GM20431 (cell line): ENCODE measurements around the gene ADORA2B.
"Not testable (repeated sequence)": the region's sequence is repeated elsewhere in the genome, so short reads cannot be mapped to it uniquely, and the experiment has no call there.

ENCODE experiments used
- in situ Hi-C: fragments of 300-500 bp; cut with MseI, MboI; formaldehyde crosslinking; loops from one replicate; pipeline ENCODE4 v1.15.0; 2020; ENCODE audit warnings: low sequenced_read_pairs; ENCODE audit not compliant: unreplicated experiment

Gene ADORA2B

DNA sequence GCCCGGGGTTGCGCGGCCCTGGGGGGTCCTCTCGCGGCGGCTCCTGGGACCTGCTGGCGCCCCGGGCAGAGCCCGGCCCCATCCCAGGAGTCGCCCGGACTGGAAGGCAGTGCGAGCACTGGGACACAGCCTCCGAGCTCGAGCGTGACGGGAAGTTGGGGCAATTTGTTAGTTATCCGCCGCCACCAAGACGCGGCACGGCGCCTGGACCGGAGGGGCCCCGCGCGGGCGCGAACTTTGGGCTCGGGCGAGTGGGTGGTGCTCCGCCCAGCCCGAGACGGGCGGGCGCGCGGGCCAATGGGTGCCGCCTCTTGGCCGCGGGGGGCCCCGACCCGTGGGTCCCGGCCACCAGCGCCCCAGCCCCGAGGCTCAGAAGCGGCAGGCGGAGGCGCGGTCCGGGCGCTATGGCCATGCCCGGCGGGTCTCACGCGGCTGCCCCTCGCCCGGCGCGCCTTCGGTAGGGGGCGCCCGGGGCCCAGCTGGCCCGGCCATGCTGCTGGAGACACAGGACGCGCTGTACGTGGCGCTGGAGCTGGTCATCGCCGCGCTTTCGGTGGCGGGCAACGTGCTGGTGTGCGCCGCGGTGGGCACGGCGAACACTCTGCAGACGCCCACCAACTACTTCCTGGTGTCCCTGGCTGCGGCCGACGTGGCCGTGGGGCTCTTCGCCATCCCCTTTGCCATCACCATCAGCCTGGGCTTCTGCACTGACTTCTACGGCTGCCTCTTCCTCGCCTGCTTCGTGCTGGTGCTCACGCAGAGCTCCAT is at the start of gene ADORA2B:
Gene ADORA2B, plus strand, starts transcription at position 372 of the 768 bp plus-strand sequence. Its CDS starts 119 bp downstream, at position 491.
- in situ Hi-C loops: no loop called here

DNA sequence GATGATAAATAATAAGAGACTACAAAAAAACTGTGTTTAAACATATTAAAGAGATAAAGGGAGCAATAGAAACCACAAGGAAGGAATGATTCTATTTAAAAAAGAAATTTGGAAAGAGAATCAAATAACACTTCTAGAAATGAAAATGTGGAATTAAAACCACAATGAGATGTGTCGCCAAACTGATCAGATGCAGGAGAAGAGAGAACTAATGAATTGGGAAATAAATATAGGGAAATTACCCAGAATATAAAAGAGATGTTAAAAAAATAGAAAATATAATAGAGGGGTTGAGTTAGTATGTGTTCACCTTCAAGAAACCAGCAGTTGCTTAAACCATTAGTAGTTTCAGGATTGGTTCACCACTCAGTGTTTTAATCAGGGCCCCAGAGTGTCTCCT is 48.7 kb upstream of the ADORA2B start:
- in situ Hi-C loops: no loop called here

DNA sequence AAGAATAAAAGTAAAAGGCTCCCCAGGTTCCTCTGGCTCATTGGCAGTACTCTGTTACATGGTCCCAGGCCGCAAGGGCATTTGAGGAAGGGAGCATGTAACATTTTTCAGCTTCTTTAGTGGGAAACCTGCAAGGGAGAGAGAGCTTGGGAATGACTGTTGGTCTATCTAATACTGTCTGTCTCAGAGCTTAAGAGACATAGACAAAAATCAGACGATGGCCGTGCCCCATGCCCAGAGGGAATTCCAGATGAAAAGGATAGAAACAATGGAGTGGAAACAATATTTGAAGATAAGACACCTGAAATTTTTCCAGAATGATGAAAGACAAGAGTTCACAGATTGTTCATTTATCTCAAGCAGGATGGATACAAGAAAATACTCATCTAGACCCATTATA is 48.1 kb upstream of the ADORA2B start:
- in situ Hi-C loops: no loop called here

DNA sequence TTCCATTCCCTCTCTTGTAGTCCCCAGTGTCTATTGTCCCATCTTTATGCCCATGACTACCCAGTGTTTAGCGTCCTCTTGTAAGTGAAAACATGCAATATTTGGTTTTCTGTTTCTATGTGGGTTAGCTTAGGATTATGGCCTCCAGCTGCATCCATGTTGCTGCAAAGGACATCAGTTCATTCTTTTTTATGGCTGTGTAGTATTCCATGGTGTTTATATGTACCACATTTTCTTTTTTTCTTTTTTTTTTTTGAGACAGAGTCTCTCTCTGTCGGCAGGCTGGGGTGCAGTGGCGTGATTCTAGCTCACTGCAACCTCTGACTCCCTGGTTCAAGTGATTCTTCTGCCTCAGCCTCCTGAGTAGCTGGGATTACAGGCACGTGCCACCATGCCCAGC is 45.3 kb upstream of the ADORA2B start:
- in situ Hi-C loops: not testable (repeated sequence)

DNA sequence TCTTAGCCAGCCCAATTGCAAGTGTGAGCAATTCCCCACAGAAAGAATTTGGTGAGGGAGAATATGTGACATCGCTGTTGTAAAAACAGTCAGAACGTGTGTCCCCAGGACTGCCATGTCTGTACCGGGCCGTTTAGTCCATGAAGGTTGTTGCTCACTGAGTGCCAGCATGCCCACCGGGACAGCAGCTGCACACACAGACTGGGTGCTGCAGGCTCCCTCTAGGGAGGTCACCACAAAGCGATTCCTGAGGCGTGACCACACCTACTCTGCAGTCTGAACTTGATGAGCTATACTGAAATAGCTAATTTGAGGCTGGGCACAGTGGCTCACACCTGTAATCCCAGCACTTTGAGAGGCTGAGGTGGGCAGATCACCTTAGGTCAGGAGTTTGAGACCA is 44.1 kb upstream of the ADORA2B start:
- in situ Hi-C loops: no loop called here

DNA sequence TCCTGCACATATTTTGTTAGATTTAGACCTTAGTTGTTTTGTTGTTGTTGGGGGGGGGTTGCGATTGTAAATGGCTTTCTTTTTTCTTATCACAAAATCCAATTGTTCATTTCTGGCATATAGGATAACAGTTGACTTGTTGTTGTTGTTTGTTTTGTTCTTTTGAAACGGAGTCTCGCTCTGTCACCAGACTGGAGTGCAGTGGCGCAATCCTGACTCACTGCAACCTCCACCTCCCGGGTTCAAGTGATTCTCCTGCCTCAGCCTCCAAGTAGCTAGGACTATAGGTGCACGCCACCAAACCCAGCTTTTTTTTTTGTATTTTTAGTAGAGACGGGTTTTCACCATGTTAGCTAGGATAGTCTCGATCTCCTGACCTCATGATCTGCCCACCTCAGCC is 39.7 kb upstream of the ADORA2B start:
- in situ Hi-C loops: not testable (repeated sequence)

DNA sequence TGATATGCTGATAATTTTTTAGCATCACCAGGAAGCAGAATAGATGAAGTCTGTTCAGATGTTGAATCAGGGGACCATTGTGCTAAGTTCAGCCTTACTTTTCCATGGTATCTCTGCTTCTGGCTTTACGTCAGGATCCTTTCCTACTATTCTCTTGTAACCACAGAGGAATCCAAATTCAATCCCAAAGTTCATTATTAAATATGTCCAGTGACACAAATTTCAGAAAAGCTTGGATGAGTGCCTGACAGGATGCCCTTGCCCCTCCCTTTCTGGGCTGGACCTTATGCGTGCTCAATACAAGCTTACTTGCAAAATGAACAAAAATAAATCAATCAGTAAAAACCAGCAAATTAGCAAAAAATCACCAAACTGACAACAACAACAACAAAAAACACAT is 37.6 kb upstream of the ADORA2B start:
- in situ Hi-C loops: no loop called here

DNA sequence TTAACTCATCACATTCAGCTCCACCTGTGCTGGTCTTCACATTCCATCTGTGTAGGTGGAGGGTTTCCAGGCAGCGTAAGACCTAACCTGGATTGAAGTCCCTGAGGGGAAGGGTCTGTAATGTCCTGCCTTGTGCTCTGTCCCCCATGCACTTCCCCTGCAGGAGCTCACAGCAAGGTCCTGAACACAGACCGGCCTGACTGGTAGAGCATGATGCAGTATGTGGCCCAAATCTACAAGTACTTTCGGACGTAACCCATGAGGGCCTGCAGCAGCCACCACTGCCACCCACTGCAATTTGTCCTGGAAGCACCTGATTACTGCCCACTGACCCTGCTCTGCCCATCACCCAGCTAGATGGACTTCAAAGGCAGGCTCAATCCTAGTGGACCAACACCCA is 36.6 kb upstream of the ADORA2B start:
- in situ Hi-C loops: no loop called here

DNA sequence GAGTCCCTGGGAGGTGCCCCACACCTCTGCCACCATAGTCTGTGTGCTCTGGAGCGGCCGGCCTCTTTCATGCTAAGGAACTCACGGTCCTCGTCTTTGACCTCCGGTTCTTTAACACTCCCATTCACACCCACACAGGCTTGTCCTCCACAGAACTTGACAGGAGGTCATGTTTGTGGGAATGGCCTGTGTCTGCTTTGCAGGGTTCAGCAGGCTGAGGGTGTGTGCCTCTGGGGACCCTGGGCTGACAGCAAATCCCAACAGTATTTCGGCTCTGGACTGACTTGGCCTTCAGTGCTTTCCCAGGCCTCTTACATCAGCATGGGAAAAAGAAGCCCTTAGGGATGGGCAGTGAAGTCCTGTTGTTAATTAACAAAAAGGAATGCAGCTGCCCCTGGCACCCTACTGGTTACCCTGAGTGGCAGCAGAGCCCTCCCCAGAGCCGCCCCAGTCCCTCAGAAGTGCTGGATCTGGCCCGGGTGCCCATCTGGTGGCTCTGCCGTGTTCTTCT is 35.4 kb upstream of the ADORA2B start:
- in situ Hi-C loops: no loop called here

DNA sequence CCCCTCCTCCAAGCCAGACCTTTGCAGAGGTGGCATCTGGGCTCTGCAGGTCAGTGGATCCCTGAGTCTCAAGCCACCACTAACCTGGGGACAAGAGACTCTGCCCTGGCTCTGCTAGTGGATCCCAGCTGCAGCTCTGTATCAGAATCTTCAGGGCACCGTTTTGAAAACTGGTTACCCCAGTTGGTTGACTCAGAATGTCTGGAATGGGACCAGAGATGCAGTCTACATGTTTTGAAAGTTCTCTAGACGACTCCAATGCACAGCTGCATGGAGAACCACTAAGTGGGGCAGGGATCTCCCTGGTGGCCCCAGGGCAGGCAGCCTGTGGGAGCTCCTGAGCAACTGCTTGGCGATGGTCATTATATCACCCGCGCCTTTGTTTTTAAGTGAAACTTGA is 34.1 kb upstream of the ADORA2B start:
- in situ Hi-C loops: no loop called here

DNA sequence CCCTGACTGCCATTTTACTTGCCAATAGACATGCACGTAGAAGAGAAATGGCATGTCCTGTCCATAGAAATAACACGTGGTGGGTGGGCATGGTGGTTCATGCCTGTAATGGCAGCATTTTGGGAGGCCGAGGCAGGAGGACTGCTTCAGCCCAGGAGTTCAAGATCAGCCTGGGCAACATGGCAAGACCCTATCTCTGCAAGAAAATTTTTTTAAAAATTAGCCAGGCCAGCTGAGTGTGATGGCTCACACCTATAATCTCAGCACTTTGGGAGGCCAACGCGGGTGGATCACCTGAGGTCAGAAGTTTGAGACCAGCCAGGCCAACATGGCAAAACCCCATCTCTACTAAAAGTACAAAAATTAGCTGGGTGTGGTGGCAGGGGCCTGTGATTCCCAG is 33.2 kb upstream of the ADORA2B start:
- in situ Hi-C loops: not testable (repeated sequence)

DNA sequence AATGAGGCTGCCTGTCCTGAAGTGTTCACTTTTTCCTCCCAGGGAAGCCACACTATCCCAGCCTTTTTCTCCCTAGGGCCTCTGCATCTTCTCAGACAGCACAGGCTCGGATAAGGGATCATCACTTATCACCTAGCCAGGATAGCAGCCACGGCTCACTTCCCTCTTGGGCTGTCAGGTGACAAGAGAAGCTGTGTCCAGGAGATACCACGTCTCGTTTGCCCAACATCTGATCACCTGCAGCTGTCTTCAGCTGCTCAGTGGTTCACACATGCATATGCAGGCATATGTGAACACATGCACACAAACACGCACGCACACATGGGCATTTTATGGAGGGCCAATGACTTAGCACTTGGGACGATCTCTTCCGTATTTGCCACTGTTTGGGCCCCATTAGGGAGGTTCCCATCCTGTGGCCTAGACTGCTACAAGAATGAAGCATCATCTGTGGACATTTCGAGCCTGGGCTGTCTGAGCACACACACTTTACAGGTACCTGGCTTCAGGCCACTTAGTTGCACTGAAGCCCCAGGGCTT is 32.4 kb upstream of the ADORA2B start:
- in situ Hi-C loops: no loop called here

DNA sequence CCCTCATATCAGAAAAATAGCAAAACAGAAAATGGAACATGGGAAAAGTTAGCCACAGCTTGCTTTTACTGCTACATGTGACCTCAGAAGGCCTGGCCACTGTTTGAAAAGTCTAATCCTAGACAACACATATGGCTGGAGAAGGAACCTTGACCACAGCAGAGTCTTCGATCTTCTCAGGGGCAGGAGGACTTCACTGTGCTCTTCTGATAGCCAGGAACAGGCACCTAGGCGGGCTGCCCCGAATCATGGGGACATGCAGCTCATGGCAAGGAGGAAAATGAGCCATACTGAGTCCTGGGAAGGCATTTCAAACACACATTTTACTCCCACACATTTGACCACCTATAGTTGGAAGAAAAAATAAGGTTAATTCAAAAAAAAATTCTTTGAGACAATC is 31.1 kb upstream of the ADORA2B start:
- in situ Hi-C loops: no loop called here

DNA sequence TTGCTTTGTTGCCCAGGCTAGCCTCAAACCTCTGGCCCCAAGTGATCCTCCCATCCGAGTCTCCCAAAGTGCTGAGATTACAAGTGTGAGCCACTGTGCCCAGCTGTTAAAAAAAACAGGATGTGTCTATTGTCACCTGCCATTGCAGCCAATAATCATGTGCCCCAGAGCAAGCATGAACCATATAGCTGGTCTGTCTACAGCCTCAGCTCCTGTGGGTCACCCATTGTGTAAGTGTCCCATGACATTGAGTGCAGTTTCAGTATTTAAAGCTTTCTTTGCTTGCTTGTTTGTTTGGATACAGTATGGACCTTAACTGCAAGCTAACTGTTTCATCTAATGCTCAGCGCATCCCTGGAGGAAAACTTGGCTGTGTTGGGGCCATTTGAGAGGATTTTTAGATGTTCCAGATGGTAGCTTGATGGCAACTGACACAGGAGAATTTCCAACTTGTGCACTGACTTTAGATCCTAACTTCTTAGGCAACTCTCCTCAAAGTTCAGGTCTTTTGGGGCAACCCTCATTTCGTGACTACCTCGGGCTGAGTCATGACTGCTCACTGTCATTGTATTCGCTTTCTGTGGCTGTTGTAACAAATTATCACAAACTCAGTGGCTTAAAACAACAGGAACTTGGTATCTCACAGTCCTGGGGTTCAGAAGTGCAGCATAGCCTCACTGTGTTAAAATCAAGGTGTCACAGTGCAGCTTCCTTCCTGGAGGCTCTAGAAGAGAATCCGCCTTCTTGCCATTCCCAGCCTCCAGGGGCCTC is 30.3 kb upstream of the ADORA2B start:
- in situ Hi-C loops: no loop called here

DNA sequence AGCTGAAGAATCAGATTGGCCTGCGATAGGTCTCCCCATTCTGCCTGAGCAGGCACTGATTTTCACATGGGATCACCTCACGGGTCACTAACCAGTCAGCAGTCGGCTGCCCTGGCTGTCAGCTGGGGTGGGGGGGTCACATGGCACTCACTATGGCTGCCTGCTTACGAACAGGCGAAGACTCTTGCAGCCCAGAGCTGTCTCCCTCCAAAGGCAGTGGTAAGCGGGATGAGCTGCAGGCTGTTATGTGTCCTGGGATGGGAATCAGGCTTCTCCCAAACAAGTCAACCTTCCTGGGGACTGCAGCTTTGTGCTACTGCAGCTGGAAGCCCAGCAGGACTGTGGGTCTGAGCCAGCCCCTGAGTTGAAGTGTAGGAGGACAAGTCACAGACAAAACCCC is 29.0 kb upstream of the ADORA2B start:
- in situ Hi-C loops: no loop called here

DNA sequence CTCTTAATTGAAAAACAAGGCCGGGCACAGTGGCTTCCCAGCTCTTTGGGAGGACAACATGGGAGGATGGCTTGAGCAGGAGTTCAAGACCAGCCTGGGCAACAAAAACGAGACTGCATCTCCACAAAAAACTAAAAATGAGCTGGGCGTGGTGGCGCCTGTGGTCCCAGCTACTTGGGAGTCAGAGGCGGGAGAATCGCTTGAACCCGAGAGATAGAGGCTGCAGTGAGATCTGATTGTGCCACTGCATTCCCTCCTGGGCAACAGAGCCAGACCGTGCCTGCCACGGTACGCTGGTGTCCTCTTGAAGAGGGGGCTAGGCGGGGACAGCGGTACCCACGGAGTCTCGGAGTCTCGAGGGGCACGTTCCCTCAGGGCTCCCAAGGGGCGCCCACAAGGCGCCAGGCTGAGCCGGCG is 27.9 kb upstream of the ADORA2B start:
- in situ Hi-C loops: no loop called here

DNA sequence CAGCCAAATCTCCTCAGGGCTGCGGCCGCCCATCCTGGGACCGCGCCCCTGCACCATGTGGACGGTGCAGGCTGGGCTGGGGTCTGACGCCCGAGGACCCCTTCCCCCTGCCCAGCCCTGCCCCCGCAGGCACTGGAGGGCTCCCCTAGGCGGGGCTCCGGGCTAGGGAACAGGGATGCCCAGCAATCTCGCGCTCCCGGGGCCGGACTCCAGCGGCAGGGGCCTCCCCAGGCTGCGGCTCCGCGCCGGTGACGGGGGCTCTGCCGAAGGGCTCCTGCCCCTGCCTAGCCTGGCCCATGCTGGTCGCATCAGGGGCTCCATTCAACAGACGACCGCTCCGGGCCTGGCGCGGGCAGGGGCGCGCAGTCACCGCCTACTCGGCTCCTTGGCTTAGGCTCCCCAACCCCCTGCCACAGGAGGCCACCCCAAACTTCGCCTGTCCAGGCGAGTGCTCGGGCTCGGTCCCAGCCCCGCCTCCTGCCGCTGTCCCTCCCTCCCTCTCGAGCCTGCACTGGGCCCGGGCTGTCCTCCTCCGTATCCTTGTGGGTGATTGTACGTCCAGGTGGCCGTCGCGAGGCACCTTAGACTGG is 27.4 kb upstream of the ADORA2B start:
- in situ Hi-C loops: no loop called here

DNA sequence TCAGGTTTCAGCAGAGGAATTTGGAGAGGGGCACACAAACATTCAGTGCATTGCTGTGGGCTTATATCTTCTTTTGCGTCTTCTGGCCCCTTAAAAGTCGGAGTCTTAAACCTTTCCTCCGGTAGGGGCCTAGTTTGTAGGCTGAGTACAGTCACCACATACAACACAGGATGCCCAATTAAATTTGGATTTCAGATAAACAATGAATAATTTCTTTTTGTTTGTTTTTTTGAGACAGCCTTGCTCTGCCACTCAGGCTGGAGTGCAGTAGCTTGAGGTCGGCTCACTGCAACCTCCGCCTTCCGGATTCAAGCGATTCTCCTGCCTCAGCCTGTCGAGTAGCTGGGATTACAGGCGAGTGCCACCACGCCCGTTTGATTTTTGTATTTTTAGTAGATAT is 26.7 kb upstream of the ADORA2B start:
- in situ Hi-C loops: no loop called here

DNA sequence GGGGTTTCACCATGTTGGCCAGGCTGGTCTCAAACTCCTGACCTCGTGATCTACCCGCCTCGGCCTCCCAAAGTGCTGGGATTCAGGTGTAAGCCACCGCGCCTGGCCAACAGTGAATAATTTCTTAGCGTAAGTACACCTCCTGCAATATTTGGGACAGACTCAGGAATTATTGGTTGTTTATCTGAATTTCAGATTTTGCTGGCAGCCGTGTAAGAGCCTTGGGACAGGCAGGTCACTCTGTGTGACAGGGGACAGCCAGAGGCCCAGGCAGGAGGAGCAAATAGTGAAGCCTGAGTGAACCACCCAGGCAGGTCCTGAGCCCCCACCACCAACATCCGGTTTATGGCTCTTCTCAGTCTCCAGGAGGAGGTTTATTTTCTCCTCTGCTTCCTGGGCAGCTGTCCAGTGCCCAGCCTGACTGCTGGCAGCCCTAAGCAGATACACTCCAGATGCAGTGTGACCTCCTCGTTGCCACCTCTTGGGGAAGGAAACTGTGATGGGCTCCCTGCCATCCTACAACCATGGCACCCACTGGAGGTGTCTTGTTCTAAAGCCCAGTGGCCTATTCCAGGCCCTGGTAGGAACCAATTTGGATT is 26.2 kb upstream of the ADORA2B start:
- in situ Hi-C loops: no loop called here

DNA sequence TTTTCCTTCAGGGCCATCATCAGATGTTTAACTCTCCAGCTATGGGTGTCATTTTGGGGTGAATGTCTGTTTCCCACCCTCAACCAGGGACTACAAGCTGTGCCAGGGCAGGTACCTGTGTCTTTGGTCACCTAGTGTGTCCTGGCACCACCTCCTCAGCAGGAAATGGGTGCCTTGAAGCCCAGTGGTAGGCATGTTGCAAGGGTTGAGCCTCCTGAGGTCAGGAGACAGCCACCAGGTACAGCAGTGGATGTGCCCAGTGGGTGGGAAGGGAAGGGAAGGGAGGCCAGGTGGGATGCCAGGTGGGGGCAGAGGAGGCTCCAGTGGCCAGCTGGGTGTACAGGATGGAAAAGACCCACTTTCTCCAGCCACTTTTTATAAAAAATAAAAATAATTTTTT is 25.5 kb upstream of the ADORA2B start:
- in situ Hi-C loops: no loop called here
